Ovary (tissue), 3 donors: ENCODE measurements around the gene ARHGAP1.

ENCODE experiments used
- EP300 ChIP-seq: sonication (generic); formaldehyde crosslinking; IDR thresholded peaks from one replicate; pipeline ENCODE4 v1.6.1; 2017; ENCODE audit warnings: antibody characterized with exemption
- POLR2A ChIP-seq: fragments of 450-650 bp; IDR thresholded peaks from one replicate; pipeline ENCODE4 v1.6.1; 2017; ENCODE audit warnings: antibody characterized with exemption, mild to moderate bottlenecking, moderate library complexity
- TF ChIP-seq, protein P1 (sequence below), 3 donors: fragments of 450-650 bp in 2 of 3; fragments of 200-600 bp in 1 of 3; IDR thresholded peaks; one replicate each; pipeline versions ENCODE4 v1.5.1 to v1.8.0; 2016 to 2022; ENCODE audit warnings: antibody characterized with exemption in 3 of 3, mild to moderate bottlenecking in 1 of 3
- donor health status: DM: no; HTN: no; CAD: no.

DNA sequence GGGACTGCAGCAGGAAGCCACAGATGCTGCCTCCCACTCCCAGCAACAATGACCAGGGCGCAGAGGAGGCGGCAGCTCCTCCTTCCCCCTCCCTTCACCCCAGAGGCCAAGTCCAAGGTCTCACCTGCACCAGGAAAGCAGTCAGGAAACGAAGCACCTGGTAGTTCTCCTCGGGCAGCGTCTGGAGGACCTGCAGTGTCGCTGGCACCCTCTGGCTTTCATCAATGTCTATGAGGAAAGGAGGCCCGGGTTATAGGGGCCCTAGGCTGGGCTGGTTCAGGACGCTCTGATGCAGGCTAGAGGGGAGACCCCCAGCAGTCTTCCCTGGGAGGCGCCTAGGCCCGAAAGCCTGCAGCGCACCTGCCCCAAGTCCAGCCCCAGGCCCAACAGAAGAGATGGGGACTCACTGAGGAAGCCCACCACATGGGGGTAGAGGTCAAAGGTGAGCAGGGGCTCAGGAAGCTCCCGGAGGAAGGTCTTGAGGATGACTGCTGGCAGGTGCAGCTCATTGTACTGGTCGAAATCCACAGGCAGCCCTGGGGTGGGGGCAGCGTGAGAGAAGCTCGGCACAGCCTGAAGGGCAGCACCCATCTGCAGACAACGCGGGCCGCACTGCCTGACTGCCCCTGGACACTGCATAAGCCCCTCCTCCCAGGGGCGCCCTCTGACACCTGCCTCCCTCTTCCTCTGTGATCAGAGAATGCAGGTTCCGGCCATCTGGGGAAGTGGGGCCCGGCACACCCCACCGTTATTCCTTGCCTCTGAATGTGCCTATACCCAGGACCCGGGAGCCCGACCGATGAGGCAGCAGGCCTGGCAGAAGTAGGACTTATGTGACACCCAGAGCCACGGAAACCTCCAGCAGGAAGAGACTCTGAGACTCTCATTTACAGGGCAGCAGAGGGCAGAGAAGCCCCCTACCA, 20.9 kb downstream of the ARHGAP1 start:
- TF ChIP-seq EP300 (no peak), POLR2A (no peak)
- TF ChIP-seq, protein P1, sequence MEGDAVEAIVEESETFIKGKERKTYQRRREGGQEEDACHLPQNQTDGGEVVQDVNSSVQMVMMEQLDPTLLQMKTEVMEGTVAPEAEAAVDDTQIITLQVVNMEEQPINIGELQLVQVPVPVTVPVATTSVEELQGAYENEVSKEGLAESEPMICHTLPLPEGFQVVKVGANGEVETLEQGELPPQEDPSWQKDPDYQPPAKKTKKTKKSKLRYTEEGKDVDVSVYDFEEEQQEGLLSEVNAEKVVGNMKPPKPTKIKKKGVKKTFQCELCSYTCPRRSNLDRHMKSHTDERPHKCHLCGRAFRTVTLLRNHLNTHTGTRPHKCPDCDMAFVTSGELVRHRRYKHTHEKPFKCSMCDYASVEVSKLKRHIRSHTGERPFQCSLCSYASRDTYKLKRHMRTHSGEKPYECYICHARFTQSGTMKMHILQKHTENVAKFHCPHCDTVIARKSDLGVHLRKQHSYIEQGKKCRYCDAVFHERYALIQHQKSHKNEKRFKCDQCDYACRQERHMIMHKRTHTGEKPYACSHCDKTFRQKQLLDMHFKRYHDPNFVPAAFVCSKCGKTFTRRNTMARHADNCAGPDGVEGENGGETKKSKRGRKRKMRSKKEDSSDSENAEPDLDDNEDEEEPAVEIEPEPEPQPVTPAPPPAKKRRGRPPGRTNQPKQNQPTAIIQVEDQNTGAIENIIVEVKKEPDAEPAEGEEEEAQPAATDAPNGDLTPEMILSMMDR (IDR thresholded peaks at IDR 0.05): no peak
